BJ (cell line): ENCODE data around the gene PNRC2. TPM values are rescaled to one million over a fixed set of nuclear protein-coding genes. Genes with fewer than 3 reads are reported as not detected.

Experiments
- CTCF ChIA-PET: fragments of 350-600 bp; formaldehyde crosslinking; extraction: SDS; loops from one replicate; lab custom pipeline; 2021; ENCODE audit warnings: antibody characterized with exemption, inconsistent platforms; lab: Yijun Ruan, JAX
- POLR2A ChIA-PET: fragments of 300-600 bp; sonication (Branson Sonifier 250); formaldehyde crosslinking; extraction: SDS; loops from one replicate; lab custom pipeline; 2021; ENCODE audit warnings: antibody characterized with exemption; lab: Charles Lee
- DNase-seq: peaks from one replicate; pipeline ENCODE4 v3.0.0-alpha.2; 2011; ENCODE audit warnings: low read depth
- H3K27me3 ChIP-seq: 2 replicates; pipeline ENCODE4 v1.6.0; 2011; ENCODE audit warnings: low read length; ENCODE audit not compliant: control insufficient read depth, insufficient read depth
- H3K36me3 ChIP-seq: 2 replicates; pipeline ENCODE4 v1.5.1; 2011; ENCODE audit warnings: low read length; ENCODE audit not compliant: control insufficient read depth, insufficient read depth
- H3K4me3 ChIP-seq: 2 replicates; pipeline ENCODE4 v1.5.1; 2011; ENCODE audit warnings: low read depth, mild to moderate bottlenecking, control low read depth, low read length
- CTCF ChIP-seq: IDR thresholded peaks from 2 replicates; pipeline ENCODE4 v1.5.1; 2011; ENCODE audit warnings: low read depth, mild to moderate bottlenecking, control low read depth, inconsistent platforms, low read length, moderate library complexity; ENCODE audit not compliant: insufficient read depth
- polyA minus RNA-seq: library from RNA; depleted of rRNA, polyadenylated mRNA; stranded (reverse); fragments of >200 nt; gene quantifications from 2 replicates; pipeline ENCODE4 v1.2.3, GENCODE V29; 2011; rRNA and poly(A)+ RNA removed
- polyA plus RNA-seq: library from polyadenylated mRNA; depleted of rRNA; stranded (reverse); fragments of >200 nt; gene quantifications from 2 replicates; pipeline ENCODE4 v1.2.3, GENCODE V29; 2011; rRNA removed

Gene PNRC2
- polyA plus RNA-seq (30.0 and 51.1 TPM in 2 replicates), polyA minus RNA-seq (22.0 and 27.6 TPM in 2 replicates)

- no peaks in the 10 kb centered on the region for H3K36me3 ChIP-seq
- no peak for TF ChIP-seq CTCF
- POLR2A ChIA-PET, result interaction anchor here (0.5 to 0.7 kb wide), 2 partner anchors 134 to 789 kb away, joined by 3 read pairs; partner anchors contain the start of gene HMGCL
- CTCF ChIA-PET, result interaction anchor here (0.6 to 2.1 kb wide), 3 partner anchors 20 to 239 kb away, joined by 3 to 11 read pairs (median 5); partner anchors contain the start of gene SRSF10
- peak; percentile 82 for DNase-seq
- no peaks in the 10 kb centered on the region for H3K27me3 ChIP-seq
- H3K4me3 ChIP-seq, result peak within 1 kb of the TSS; percentile 85
Observed at GRCh38 chr1:23959461-23960290, at the start of gene PNRC2. TSS of gene PNRC2 (plus strand) at chr1:23959828. CDS start at chr1:23961458, 1,630 bp downstream.

- Histone ChIP-seq H3K36me3 (no peaks in the 10 kb centered on the region), H3K27me3 (peaks cover 7% of the 10 kb centered on the region), H3K4me3 (no peak overlapping the region)
- DNase-seq, result no peak
- no peak for TF ChIP-seq CTCF
- ChIA-PET CTCF (interaction anchor here (1.2 to 1.5 kb wide), 2 partner anchors 99 to 138 kb away, joined by 4 to 5 read pairs; no protein-coding TSS in a partner anchor), POLR2A (no interaction called here)
Observed at GRCh38 chr1:23910144-23910543, 49.5 kb upstream of the PNRC2 start.

- peaks cover 7% of the 10 kb centered on the region for H3K27me3 ChIP-seq
- no peak for DNase-seq
- no peak for TF ChIP-seq CTCF
- ChIA-PET CTCF (interaction anchor here (1.2 to 1.5 kb wide), 2 partner anchors 100 to 139 kb away, joined by 4 to 5 read pairs; no protein-coding TSS in a partner anchor), POLR2A (no interaction called here)
- no peaks in the 10 kb centered on the region for H3K36me3 ChIP-seq
- H3K4me3 ChIP-seq, result no peak overlapping the region
Observed at GRCh38 chr1:23910553-23911246, 48.9 kb upstream of the PNRC2 start.

GRCh38 chr1:23911921-23912320 is 47.7 kb upstream of the PNRC2 start:
- Histone ChIP-seq H3K36me3 (no peaks in the 10 kb centered on the region), H3K4me3 (no peak overlapping the region), H3K27me3 (peaks cover 6% of the 10 kb centered on the region)
- no peak for TF ChIP-seq CTCF
- ChIA-PET POLR2A (no interaction called here), CTCF (no interaction called here)
- no peak for DNase-seq
